ENCODE measurements around the gene MT3.

Gene MT3

DNA sequence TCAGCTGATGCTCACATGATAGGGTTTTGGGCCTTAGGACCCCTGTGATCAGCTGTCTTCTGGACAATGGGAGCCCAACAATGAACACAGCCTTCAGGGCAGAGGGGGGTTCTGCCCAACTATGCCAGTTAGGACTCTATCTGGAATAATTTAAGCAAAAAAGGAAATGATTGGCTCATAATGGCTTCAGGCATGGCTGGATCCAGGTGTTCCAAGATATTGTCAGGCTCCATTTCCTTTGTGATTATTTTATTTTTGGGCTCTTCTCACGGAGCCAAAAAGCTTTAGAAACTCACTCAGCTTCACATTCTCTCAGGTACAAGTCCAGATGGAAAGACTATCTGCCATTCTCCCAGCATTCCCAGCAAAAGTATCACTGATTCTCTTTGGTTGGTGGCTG, 16.1 kb downstream of the MT3 start:
- TF ChIP-seq, protein P1, sequence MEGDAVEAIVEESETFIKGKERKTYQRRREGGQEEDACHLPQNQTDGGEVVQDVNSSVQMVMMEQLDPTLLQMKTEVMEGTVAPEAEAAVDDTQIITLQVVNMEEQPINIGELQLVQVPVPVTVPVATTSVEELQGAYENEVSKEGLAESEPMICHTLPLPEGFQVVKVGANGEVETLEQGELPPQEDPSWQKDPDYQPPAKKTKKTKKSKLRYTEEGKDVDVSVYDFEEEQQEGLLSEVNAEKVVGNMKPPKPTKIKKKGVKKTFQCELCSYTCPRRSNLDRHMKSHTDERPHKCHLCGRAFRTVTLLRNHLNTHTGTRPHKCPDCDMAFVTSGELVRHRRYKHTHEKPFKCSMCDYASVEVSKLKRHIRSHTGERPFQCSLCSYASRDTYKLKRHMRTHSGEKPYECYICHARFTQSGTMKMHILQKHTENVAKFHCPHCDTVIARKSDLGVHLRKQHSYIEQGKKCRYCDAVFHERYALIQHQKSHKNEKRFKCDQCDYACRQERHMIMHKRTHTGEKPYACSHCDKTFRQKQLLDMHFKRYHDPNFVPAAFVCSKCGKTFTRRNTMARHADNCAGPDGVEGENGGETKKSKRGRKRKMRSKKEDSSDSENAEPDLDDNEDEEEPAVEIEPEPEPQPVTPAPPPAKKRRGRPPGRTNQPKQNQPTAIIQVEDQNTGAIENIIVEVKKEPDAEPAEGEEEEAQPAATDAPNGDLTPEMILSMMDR (IDR thresholded peaks at IDR 0.05; ENCODE audit: low read depth, low read length, missing control alignments), result no peak
- DNase-seq (ENCODE audit: low read depth), result no peak
- H3K4me3 ChIP-seq (ENCODE audit: low read depth, low read length), result no peak overlapping the region
- in situ Hi-C loops (cut with HindIII; ENCODE audit: low sequenced_read_pairs), result no loop called here

DNA sequence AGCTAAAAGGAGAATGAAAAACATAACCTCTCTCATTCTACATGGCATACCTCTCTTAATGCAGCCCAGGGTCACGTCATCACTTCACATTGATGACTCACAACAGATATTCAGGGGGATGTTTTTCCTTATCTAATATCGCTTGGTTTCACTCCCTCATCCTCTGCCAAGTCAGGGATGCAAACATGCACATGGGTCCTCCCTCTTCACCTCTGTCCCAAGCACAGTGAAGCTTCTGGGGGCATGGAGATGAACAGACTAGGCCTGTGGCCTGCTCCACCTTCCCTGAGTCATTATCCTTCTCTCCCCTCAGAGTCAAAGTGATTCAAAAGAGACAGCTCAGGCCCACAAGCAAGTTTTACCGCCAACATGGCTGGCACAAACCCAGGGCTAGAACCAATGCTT, 16.7 kb downstream of the MT3 start:
- DNase-seq (ENCODE audit: low read depth), result no peak
- in situ Hi-C loops (cut with HindIII; ENCODE audit: low sequenced_read_pairs), result no loop called here
- no peak overlapping the region for H3K4me3 ChIP-seq (ENCODE audit: low read depth, low read length)
- TF ChIP-seq, protein P1 (IDR thresholded peaks at IDR 0.05; ENCODE audit: low read depth, low read length, missing control alignments), result no peak

DNA sequence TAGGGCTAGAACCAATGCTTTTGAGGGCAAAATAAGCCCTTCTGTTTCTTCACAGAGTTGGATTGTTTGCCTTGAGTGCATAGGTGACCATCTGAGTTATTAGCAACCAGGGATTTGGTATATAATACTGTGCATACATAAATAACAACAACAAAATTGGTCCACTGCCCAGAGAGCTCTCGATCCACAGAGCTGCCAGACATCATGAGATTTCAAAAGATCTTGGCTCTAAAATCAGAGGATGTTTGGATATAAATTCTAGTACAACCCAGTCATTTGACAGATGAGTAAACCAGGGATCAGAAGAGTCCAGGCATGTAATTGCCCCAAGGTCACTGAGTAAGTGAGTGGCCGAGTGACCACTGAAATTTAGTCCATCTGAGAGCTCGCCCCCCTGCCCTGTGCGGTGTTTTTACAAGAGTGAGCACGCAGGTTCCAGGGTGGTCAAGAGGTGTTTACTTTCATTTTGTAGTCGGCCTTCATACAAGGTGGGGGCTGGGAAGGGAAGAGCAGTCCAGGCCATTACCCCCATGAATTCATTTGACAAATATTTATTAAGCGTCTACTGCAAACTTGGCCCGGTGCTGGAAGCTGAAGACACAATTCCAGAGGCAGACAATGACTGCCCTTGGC, 17.3 kb downstream of the MT3 start:
- DNase-seq (ENCODE audit: low read depth), result peak; percentile 56
- peak overlapping the region; percentile 18 for H3K4me3 ChIP-seq (ENCODE audit: low read depth, low read length)
- TF ChIP-seq, protein P1 (IDR thresholded peaks at IDR 0.05; ENCODE audit: low read depth, low read length, missing control alignments), result no peak
- in situ Hi-C loops (cut with HindIII; ENCODE audit: low sequenced_read_pairs), result no loop called here

DNA sequence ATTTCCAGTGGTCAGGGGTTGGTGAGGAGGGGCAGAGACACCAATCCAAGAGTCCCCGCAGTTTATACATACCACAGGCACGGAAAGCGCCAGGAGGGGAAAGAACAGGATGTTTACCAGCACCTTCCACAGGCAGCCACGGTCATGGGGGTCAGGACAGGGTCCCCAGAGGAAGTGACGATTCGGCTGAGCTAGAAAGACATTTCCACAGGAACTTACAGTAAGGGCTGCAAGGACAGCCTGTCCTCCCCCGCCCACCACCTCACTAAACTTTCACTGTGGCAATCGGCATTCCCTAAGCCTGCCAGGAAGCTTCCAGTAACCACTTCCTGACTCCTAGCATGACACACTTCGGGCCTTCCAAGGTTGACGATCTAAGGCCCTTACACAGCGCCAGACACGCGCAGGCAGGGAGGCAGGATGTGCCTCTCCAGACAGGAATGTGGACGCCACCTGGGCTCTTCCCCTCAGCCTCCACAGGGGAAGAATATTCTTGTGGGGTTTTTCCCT, 17.8 kb downstream of the MT3 start:
- TF ChIP-seq, protein P1 (IDR thresholded peaks at IDR 0.05; ENCODE audit: low read depth, low read length, missing control alignments), result no peak
- H3K4me3 ChIP-seq (ENCODE audit: low read depth, low read length), result peak overlapping the region; percentile 18
- in situ Hi-C loops (cut with HindIII; ENCODE audit: low sequenced_read_pairs), result no loop called here
- peak; percentile 93 for DNase-seq (ENCODE audit: low read depth)

DNA sequence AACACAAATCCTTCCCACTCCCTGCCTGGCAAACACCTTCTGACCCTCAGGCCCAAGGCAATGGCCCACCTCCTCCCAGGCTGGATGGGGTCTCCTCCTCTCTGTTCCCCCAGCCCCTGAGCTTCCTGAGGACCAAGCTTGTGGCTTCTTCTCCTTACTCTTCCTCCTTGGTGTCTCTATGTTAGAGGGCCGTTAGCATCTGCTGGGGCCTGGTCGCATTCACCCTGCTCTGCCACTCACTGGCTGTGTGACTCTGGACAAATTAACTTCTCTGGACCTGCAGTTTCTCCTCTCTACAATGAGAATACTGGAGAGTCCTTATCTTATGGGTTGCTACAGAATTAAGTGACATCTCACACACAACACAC, 18.3 kb downstream of the MT3 start:
- in situ Hi-C loops (cut with HindIII; ENCODE audit: low sequenced_read_pairs), result no loop called here
- peak overlapping the region; percentile 88 for H3K4me3 ChIP-seq (ENCODE audit: low read depth, low read length)
- TF ChIP-seq, protein P1 (IDR thresholded peaks at IDR 0.05; ENCODE audit: low read depth, low read length, missing control alignments), result no peak
- no peak for DNase-seq (ENCODE audit: low read depth)

DNA sequence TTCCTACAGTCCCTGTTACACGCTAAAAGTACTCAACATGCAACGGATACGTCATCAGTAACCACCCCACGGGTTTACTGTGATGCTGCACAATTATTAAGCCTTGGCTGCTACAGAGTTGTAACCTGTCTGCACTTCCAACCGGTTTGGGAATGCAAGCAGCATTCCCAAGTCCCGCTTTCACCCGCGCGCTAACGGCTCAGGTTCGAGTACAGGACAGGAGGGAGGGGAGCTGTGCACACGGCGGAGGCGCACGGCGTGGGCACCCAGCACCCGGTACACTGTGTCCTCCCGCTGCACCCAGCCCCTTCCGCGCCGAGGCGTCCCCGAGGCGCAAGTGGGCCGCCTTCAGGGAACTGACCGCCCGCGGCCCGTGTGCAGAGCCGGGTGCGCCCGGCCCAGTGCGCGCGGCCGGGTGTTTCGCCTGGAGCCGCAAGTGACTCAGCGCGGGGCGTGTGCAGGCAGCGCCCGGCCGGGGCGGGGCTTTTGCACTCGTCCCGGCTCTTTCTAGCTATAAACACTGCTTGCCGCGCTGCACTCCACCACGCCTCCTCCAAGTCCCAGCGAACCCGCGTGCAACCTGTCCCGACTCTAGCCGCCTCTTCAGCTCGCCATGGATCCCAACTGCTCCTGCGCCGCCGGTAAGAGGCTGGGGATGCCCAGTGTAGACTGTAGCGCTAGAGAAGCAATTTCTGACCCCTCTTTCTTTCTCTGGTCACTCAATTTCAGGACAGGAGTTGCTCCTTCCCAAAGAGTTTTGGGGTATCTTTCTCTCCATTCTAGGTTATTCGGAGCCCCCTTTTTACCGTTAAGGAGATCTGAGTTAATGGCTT, 18.9 kb downstream of the MT3 start, which contains the start of gene MT2A:
Gene MT2A (plus strand): TSS at position 542 of the 833 bp plus-strand sequence. CDS start 72 bp downstream, at position 614.
- DNase-seq (ENCODE audit: low read depth), result peak; percentile 91
- peak within 1 kb of the TSS; percentile 88 for H3K4me3 ChIP-seq (ENCODE audit: low read depth, low read length)
- TF ChIP-seq, protein P1 (IDR thresholded peaks at IDR 0.05; ENCODE audit: low read depth, low read length, missing control alignments), result no peak
- in situ Hi-C loops (cut with HindIII; ENCODE audit: low sequenced_read_pairs), result no loop called here

Data from astrocyte of the cerebellum (primary cell).